ENCODE measurements around the gene C17orf75.
"Not testable (repeated sequence)": the region's sequence is repeated elsewhere in the genome, so short reads cannot be mapped to it uniquely, and the experiment has no call there.

Gene C17orf75, protein sequence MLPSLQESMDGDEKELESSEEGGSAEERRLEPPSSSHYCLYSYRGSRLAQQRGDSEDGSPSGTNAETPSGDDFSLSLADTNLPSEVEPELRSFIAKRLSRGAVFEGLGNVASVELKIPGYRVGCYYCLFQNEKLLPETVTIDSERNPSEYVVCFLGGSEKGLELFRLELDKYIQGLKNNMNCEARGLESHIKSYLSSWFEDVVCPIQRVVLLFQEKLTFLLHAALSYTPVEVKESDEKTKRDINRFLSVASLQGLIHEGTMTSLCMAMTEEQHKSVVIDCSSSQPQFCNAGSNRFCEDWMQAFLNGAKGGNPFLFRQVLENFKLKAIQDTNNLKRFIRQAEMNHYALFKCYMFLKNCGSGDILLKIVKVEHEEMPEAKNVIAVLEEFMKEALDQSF

DNA sequence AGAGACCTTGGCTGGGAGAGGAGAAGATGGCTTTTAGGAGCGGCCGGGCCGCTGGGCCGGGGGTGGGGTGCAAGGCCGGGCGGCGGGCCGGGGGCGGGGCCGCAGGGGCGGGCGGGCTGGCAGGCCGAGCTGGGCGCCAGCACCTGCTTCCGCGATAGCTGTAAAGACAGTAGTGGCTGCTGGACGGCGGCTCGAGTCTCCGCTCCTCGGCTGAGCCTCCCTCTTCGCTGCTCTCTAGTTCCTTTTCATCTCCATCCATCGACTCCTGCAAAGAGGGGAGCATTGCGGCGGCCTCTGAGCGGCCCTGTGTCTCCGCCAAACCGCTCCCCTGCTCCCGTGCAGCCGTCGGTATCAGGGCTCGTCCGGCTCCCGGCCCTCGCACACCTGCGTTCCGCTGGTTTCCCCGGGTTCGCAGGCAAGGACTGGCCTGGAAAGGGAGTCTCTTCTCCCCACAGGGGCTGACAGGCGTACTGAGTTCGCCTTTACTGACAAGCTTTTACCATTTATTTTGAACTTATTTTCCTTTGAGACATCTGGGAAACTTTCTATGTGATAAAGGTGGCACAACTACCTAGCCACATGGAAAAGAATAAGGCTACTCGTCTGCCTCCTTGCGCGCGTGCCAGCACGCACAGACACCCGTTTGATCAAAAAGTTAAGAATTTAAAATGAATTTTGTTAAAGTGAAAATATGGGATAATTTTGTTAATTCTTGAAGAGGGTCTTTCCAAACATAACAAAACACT, at the start of gene C17orf75:
TSS of gene C17orf75 (minus strand) at position 317 of the 746 bp plus-strand sequence. CDS start at position 283, 34 bp downstream.
- DNase-seq (ENCODE audit: low spot score), result peak; percentile 74

DNA sequence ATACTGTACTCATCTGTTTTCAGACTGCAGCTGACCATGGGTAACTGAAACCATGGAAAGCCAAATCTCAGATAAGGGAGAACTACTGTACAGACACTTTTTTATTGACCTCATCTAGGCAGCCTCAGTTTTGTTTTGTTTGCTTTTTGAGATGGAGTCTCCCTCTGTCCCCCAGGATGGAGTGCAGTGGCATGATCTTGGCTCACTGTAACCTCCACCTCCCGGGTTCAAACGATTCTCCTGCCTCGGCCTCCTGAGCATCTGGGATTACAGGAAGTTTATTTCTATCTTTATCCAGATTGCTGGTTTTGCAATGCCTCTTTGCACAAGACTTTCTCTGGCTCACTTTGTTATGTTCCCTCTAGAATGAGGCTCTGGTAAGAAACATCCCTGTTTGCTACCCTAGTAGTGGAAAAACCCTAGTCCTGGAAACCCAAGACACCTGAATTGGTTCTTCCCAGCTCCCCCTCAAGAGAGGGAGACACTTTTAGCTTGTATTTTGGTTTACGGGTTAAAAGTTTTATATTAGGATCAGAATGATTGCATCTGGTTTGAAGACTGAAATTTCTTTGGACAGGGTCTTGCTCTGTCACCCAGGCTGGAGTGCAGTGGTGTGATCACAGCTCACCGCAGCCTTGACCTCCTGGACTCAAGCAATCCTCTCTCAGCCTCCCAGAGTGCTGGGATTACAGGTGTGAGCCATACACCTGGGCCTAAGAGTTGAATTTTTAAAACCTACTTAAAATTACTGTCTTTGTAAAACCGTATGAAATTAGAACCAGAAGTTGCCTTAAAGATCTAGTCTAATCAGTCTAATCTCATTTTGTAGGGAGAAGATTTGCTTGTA, 46.9 kb upstream of the C17orf75 start:
- no peak for DNase-seq (ENCODE audit: low spot score)

DNA sequence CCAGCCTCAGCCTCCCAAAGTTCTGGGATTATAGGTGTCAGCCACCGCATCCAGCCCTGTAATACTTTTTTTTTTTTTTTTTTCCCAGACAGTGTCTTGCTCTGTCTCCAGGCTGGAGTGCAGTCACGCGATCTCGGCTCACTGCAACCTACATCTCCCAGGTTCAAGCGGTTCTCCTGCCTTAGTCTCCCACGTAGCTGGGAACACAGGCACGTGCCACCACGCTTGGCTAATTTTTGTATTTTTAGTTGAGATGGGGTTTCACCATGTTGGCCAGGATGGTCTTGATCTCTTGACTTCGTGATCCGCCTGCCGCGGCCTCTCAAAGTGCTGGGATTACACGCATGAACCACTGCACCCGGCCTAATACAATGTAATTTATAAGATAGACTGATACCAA, 46.2 kb upstream of the C17orf75 start:
- not testable (repeated sequence) for DNase-seq (ENCODE audit: low spot score)

DNA sequence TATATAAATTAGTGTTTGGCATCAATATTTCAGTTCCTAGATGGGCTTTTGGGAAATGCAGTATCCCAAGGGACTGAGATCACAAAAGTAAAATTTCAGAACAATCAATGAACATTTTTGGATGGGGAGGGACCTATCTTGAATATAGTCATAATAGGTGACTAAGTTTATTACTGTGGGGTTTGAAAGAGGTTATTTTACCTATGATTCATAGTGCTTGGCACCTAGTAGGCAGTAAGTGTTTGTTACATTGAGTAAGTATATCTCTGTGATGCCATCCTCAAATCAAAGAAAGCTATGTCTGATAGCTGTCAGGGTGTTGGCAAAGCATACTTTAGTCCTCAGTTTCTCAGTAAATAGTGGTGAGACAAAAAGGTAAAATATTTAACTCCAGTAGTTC, 44.9 kb upstream of the C17orf75 start:
- no peak for DNase-seq (ENCODE audit: low spot score)

DNA sequence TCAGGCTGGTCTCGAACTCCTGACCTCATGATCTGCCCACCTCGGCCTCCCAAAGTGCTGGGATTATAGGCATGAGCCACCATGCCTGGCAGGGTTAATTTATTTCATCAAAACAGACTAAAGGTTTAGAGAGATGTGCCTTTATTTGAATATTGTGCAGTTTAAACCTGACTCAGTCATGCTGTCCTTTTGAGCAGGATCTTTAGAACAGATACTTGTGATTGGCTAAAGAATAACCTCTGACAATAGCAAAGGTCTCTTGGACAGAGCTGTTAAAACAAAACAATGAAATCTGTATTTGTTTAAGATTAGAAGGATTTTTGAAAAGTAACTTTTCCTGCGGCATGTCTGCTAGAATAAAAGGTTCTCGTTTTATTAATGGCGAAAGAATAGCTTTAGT, 44.0 kb upstream of the C17orf75 start:
- no peak for DNase-seq (ENCODE audit: low spot score)

DNA sequence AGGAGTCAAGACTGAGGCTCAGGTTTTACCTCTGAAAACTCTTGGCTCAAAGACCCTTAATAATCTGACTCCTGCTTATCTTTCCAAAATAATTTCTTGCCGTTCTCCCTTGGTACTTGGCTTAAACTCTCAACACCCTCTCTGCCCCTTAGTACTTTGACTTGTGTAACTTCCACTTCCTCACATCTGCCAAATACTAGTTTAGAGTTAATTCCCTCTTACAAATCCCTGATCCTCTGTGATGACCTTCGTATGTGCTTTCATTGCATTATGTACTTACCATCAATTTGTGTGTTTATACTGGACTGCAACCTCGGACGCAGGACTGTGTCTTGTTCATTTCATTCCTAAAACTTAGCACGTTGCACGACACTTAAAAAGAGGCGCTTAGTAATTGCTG, 43.1 kb upstream of the C17orf75 start:
- no peak for DNase-seq (ENCODE audit: low spot score)

DNA sequence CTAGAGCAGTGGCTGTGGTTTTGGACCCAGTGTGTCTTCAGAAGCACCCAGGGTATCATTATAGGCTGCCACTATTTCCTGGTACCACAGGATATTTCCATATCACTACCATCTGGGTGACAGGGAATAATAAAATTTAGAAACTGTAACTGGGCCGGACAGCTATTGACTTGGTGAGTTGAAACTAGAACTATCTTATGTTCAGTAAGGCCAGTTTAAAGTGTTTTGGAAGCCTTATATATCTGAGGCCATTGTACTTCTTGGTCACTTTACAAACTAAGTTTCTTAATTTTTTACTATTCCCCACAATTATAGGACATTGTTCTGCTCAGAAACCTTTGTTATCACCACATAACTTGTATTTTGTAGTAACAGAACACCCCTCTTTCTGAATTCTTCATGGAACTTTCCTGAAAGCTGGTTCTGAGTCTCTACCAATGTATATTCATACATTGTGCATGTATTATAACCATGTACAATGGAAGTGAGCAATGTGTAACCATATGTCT, 42.0 kb upstream of the C17orf75 start:
- DNase-seq (ENCODE audit: low spot score), result no peak

DNA sequence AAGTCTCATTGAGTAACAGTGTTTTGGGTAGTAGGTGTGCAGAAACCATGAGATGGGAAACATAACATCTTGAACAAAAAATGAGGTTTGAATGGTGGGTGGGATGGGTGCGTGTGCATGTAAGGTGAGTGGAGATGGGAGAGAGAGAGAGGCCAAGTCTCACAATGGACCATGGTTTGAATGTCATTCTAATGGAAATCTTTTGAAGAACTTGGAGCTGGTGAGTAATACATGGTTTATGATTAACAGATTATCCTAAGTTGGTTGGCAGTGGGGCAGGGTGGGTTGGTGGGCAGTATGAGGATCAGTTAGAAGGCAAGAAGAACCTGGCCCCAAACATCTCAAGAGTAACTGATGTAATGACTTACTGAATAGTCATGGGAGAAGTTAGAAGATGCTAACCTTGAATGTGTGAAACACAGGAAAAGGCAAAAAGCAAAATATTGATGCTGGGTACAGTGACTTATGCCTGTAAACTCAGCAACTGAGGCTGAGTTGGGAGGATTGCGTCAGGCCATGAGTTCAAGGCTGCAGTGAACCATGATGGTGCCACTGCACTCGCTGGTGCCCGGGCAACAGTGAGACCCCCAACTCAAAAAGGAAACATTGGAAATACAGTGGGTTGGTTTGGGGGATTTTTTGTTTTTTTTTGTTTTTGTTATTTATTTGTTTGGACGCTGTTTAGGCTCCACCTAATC, 40.7 kb upstream of the C17orf75 start:
- no peak for DNase-seq (ENCODE audit: low spot score)

DNA sequence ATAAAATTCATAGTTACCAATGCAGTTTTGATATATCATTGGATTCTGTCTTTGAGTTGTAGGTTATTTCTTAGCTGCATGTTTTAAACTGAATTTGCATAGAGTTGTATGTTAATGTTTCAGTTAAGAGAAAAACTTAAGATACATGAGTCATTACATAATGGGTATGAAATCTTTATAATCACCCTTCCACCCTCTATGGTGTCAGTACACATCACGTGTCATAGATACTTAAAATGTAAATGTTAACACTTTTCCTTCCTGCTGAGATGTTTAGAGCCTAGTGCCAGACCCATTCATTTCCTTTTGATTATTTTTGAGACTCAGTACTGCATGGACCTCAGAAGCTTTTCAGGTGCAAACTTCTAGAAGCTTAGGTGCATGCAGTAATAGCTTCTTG, 28.5 kb upstream of the C17orf75 start:
- no peak for DNase-seq (ENCODE audit: low spot score)

DNA sequence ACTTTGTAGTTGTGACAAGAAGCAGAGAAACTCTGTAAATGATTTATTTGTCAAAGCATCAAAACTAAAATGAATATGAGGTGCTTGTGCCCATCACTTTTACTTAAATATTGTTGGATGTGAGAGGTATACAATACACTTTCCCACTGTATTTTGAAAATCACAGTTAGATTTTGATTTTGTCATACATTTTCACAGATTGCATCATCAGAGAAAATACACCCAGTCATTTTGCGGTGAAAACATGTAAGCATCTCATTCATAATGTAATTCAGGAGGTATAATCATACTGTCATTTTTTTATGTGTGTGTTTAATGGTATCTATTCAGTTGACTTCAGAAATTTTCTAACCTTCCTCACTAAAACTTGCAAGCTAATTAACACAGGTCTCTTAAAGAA, 19.3 kb upstream of the C17orf75 start:
- DNase-seq (ENCODE audit: low spot score), result no peak

DNA sequence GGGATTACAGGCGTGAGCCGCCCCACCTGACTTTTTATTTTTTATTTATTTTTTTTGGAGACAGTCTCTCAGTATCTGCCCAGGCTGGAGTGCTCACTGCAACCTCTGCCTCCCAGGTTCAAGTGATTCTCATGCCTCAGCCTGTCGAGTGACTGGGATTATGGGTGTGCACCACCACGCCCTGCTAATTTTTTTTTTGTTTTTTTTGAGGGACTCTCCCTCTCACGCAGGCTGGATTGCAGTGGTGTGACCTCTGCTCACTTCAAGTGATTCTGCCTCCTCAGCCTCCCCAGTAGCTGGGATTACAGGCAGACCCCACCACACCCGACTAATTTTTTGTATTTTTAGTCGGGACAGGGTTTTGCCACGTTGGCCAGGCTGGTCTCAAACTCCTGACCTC, 15.6 kb upstream of the C17orf75 start:
- DNase-seq (ENCODE audit: low spot score), result no peak

DNA sequence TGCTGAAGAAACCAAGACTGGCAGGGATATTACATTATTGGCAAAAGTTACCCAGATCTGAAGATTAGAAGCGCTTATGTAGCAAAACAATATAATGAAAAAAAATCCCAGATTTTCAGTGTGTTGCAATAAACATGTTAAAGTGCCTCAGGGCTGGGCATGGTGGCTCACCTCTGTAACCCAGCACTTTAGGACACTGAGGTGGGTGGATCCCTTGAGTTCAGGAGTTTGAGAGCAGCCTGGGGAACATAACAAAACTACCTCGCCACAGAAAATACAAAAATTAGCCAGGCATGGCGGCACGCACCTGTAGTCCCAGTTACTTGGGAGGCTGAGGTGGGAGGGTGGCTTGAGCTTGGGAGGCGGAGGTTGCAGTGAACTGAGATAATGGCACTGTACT, 14.8 kb upstream of the C17orf75 start:
- no peak for DNase-seq (ENCODE audit: low spot score)

DNA sequence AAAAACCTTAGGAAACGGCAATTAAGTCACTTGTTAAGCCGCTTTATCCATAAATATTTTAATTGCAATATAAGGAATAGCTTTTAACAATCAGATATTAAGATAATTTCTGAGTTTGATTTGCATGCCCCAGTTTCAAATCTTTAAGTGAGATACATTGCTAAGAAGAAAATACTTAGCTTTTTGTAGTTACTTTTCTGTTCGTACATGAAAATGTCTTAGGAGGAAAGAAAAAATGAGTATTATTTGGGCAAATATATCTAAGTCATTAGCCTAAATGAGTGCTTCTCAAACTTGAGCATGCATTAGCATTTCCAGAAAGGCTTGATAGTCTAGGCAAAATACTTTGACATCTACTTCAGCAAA, 14.4 kb upstream of the C17orf75 start:
- DNase-seq (ENCODE audit: low spot score), result no peak

DNA sequence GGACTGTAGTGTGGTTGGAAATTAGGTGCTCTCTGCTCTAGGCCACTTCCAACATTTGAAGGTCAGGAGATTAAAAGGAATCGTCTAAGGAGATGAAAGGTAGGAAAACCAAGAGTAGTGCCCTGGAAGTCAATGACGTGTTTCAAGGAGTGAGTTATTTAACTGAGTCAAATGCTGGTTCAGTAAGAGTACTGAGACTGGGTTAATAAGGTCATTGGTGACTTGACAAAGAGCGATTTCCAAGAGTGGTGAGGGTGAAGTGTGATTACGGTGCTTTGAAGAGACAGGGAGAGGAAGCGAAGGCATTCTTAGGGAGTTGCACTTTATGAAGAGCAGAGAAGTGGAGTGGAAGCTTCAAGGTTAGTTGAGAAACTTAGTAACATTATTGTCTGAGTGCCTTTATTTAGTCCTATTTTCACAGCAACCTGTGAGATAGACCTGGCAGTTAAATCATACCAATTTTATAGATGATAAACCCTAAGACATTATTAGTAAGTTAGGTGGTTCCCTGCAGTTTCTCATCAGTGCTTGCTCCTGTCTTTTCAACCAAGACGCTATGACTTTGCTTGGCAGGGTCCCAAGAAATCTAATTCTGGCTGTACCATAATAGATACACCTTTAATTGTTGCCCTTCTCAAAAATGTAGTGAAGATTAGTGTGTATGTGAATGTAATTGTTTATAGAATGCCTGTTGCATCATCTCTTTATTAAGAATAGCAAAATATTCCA, 13.8 kb upstream of the C17orf75 start:
- DNase-seq (ENCODE audit: low spot score), result no peak

DNA sequence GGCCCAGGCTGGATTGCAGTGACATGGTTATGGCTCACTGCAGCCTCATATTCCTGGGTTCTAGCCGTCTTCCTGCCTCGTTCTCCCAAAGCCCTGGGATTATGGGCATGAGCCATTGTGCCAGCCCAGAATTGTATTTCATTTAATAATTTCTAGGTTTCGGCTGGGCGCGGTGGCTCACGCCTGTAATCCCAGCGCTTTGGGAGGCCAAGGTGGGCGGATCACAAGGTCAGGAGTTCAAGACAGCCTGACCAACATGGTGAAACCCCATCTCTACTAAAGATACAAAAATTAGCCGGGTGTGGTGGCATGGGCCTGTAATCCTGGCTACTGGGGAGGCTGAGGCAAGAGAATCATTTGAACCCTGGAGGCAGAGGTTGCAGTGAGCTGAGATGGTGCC, 10.8 kb upstream of the C17orf75 start:
- not testable (repeated sequence) for DNase-seq (ENCODE audit: low spot score)

DNA sequence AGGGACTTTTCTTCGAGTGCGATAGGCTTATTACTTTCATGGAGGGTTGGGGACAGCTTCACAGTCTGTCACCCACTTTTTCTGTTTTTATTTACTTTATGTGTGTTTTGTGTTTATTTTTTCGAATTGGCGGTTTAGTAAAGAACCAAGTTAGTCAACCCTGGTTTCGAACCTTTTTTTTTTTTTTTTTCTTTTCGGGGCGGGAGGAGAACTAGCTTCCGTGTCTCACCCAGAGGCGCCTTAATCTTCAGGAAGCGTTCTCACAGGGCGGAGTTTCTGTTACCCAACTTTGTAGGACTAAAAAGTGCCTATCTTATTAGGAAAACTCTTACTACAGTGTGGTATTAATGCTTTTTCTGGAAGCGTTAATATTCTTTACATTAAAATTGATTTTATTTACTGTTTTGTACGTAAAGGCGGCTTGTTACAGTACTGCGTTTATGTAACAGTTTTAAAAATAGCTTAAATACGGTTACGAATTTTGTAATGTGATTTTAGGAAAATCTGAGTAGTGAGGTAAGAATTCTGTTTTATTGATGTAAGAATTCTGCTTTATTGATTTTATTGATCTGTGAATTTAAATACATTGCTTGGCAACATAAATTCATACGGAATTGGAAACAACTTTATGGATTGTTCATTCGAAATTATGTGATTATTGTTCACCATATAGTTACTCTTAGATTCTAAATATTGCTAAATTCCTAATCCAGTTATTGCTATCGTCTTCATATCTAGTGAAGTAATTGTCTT, 8.9 kb upstream of the C17orf75 start:
- DNase-seq (ENCODE audit: low spot score), result peak; percentile 52

DNA sequence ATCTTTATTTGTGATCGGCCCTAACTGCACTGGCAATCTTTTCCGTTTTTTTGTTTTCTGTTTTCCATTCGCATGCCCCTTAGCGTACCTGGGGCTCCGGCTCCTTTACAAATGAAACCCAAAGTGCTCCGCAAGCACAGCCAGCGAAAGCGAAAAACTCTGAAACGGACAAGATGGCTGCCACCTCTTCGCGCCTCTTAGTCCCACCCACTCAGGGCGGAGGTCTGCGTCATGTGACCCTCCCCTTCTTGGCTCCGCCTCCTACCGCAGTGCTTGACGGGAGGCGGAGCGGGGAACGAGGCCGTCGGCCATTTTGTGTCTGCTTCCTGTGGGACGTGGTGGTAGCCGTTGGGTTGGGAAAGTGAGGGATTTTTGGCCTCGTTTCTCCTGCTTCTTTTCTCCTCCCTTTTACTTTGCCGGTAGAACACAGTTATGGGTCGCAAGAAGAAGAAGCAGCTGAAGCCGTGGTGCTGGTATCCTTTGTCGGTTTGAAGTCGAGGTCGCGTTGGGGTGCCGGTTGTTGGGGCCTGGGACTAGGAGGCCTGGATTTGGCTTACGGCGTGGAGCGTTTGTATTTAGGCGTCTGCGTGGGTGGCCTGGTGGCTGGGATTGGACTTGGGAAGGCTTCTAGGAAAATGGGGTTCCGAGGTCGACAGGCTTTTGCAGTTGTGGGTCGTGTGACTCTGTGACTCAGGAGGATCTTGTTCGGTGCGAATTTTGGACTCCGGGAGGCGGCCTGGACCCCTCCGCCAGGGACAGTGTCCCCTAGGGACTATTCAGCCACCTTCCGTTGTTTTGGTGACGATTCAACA, 8.1 kb upstream of the C17orf75 start, which contains the start of gene ZNF207:
TSS of gene ZNF207 (plus strand) at position 304 of the 812 bp plus-strand sequence. CDS start at position 433, 129 bp downstream.
- peak; percentile 97 for DNase-seq (ENCODE audit: low spot score)

DNA sequence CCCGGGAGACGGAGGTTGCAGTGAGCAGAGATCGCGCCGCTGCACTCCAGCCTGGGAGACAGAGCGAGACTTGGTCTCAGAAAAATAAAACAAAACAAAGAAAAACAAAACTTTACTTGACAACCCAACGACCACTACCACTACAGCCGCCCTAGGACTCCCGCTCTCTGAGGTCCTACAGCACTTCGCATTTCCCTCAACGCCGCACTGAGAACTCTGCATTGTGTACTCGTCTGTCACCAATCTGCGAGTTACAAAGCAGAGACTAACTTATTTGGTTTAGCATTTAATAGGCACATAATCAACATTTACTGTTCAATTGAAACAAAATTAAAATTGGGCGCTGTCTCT, 7.5 kb upstream of the C17orf75 start:
- no peak for DNase-seq (ENCODE audit: low spot score)

DNA sequence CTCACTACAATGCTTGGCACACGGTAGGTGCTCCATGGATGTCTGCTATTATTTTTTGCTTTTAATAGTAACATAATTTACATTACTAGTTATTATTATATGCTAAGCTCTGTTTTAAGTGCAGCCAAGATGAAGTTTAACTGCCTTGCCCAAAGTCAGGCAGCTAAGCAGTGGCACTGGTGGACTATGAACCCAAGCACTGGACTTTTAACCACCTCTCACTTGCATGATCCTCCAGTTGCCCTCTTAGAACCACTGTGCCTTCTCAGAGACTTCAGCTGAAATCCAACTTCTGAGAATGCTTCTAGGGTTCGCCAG, 6.5 kb upstream of the C17orf75 start:
- no peak for DNase-seq (ENCODE audit: low spot score)
